ENCODE measurements around the gene SLC39A11. TPM values are rescaled to one million over a fixed set of nuclear protein-coding genes. Genes with fewer than 3 reads are reported as not detected.

Gene SLC39A11
- total RNA-seq, 1 experiment from 2014 or later, result 46.4 TPM

DNA sequence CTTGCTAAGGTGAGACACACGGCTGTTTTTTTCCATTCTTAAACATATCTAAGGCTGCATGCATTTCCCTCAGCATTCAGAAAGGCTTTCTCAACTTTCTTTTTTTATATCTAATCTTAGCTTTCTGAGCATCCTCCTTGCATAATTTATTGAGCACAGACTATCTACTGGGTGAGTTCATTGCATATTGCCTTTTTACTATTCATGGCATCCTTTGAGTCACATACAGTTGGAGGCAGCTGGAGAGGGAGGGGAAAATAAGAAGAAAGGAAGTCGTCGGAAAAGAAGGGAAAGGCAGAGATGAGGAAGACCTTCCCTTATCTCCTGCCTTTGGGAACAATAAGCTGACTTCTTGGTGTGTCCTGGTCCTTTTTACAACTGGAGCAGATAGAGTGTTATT is 468.3 kb downstream of the SLC39A11 start (continued):
- TF ChIP-seq, protein P1, sequence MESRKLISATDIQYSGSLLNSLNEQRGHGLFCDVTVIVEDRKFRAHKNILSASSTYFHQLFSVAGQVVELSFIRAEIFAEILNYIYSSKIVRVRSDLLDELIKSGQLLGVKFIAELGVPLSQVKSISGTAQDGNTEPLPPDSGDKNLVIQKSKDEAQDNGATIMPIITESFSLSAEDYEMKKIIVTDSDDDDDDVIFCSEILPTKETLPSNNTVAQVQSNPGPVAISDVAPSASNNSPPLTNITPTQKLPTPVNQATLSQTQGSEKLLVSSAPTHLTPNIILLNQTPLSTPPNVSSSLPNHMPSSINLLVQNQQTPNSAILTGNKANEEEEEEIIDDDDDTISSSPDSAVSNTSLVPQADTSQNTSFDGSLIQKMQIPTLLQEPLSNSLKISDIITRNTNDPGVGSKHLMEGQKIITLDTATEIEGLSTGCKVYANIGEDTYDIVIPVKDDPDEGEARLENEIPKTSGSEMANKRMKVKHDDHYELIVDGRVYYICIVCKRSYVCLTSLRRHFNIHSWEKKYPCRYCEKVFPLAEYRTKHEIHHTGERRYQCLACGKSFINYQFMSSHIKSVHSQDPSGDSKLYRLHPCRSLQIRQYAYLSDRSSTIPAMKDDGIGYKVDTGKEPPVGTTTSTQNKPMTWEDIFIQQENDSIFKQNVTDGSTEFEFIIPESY (IDR thresholded peaks at IDR 0.05; ENCODE audit: extremely low read depth, insufficient replicate concordance, low read length), result no peak

DNA sequence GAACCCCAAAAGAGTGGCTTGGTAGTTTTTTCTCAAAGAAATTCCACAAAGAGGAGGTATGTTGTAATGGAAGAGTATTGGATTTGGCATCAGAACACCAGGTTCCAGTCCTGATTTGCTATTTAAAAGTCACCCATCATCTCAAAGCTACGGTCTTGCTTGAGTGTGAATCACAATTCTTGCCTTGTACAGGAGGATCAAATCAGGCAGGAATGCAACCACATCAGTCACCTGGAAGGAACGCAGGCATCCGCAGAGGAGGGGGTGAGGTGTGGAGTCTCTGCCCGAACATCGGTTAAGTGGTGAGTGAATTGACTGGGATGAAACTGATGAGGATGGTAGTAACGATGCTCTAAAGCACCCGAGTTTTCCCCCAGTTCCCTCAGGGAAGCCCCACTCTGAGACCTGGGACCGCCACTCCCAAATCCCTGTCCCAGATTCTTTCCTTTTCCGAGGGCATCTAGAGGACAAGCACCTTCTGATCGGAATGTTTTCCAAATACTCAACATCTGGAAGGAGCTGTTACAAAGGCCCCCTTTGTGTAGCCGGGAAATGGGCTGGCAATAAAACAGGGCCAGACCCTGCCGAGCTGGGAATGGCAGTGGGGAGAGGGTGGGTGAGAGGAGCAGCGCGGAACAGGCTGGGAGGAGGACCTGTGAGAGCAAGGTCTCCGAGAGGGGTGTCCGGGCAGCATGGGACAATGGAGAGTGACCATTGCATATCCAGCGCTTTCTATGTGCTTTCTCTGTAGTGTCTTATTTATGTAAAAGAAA is 469.6 kb downstream of the SLC39A11 start:
- ATAC-seq (peak; percentile 82), DNase-seq (ENCODE audit: low read depth, low spot score) (peak; percentile 83)
- H2AFZ ChIP-seq (ENCODE audit: low read depth, low read length, poor library complexity, severe bottlenecking), result peak overlapping the region; percentile 61
- H4K20me1 ChIP-seq (ENCODE audit: insufficient read depth), result no peaks in the 10 kb centered on the region
- RAD21 ChIA-PET (ENCODE audit: low non-redundant PET in 1 of 2, low total read pairs in 2 of 2, uncharacterized antibody in 2 of 2, unreplicated experiment in 2 of 2), result interaction anchor here (0.5 to 1.0 kb wide), 3 partner anchors 60 to 66 kb away, joined by 3 to 7 read pairs (median 3); no protein-coding TSS in a partner anchor
- no peaks in the 10 kb centered on the region for H3K9me2 ChIP-seq (ENCODE audit: insufficient read depth)
- CTCF ChIA-PET, result no interaction called here
- H3K36me3 ChIP-seq (ENCODE audit: control insufficient read depth in 1 of 2, insufficient read depth in 2 of 2, low read length in 2 of 2), result no peaks in the 10 kb centered on the region
- POLR2A ChIA-PET, result interaction anchor here (1.1 kb wide), 1 partner anchor 66 kb away, joined by 3 read pairs; no protein-coding TSS in a partner anchor
- H3K27me3 ChIP-seq (ENCODE audit: insufficient read depth, low read length), result no peaks in the 10 kb centered on the region
- peak overlapping the region in 1 of 2 experiments; percentile 38; a peak in 2 of 4 replicates for H3K4me3 ChIP-seq (replicated peaks in 1 of 2; ENCODE audit: low read depth in 1 of 2, low read length in 2 of 2)
- BruUV-seq (replicated peaks), result no TSS peak
- intact Hi-C loops (cut with micrococcal nuclease), result no loop called here
- peak overlapping the region; percentile 72 for H3K4me2 ChIP-seq (ENCODE audit: low read length)
- H3K27ac ChIP-seq (ENCODE audit: low read depth, low read length), result peak overlapping the region; percentile 23
- H3K4me1 ChIP-seq (ENCODE audit: control insufficient read depth in 1 of 2, insufficient read depth in 2 of 2, low read length in 2 of 2), result peaks cover 33 to 44% of the 10 kb centered on the region in 2 experiments
- peaks cover 5 to 6% of the 10 kb centered on the region in 2 experiments; a peak in 2 of 4 replicates for H3K9me3 ChIP-seq (ENCODE audit: control insufficient read depth in 1 of 2, insufficient read depth in 1 of 2, low read depth in 1 of 2, low read length in 2 of 2)
- no peaks in the 10 kb centered on the region for H3K79me2 ChIP-seq (ENCODE audit: insufficient read depth, low read length)
- peak overlapping the region; percentile 49 for H3K9ac ChIP-seq (ENCODE audit: low read length)
- TF ChIP-seq, protein P2, sequence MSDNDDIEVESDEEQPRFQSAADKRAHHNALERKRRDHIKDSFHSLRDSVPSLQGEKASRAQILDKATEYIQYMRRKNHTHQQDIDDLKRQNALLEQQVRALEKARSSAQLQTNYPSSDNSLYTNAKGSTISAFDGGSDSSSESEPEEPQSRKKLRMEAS (IDR thresholded peaks at IDR 0.05), result peak; percentile 55
- TF ChIP-seq, protein P3, sequence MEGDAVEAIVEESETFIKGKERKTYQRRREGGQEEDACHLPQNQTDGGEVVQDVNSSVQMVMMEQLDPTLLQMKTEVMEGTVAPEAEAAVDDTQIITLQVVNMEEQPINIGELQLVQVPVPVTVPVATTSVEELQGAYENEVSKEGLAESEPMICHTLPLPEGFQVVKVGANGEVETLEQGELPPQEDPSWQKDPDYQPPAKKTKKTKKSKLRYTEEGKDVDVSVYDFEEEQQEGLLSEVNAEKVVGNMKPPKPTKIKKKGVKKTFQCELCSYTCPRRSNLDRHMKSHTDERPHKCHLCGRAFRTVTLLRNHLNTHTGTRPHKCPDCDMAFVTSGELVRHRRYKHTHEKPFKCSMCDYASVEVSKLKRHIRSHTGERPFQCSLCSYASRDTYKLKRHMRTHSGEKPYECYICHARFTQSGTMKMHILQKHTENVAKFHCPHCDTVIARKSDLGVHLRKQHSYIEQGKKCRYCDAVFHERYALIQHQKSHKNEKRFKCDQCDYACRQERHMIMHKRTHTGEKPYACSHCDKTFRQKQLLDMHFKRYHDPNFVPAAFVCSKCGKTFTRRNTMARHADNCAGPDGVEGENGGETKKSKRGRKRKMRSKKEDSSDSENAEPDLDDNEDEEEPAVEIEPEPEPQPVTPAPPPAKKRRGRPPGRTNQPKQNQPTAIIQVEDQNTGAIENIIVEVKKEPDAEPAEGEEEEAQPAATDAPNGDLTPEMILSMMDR (IDR thresholded peaks at IDR 0.05 in 2 of 3, conservative IDR thresholded peaks at IDR 0.05 in 1 of 3; ENCODE audit: borderline replicate concordance in 1 of 3, insufficient read depth in 1 of 3, low read depth in 2 of 3, low read length in 2 of 3), result no peak
- TF ChIP-seq POLR2AphosphoS5 (IDR thresholded peaks at IDR 0.05; ENCODE audit: low read depth, low read length) (peak; percentile 53; the same call in 1 of the 2 replicates), JUND (IDR thresholded peaks at IDR 0.05) (peak; percentile 82), SIN3A (IDR thresholded peaks at IDR 0.05; ENCODE audit: low read depth) (0 out of 2 replicates have a peak, but pooled peaks have one; percentile 25), YY1 (IDR thresholded peaks at IDR 0.05; ENCODE audit: extremely low read depth, insufficient replicate concordance, low read depth, low read length) (peak; percentile 63), FOSL1 (IDR thresholded peaks at IDR 0.05; ENCODE audit: low read depth) (peak; percentile 65; the same call in 1 of the 2 replicates), SP1 (IDR thresholded peaks at IDR 0.05; ENCODE audit: low read depth) (peak; percentile 86), TCF7L2 (IDR thresholded peaks at IDR 0.05; ENCODE audit: borderline replicate concordance, extremely low read depth, insufficient read depth, insufficient read length) (no peak), CBX3 (IDR thresholded peaks at IDR 0.05; ENCODE audit: low read depth) (peak; percentile 85)
